WTC11 (cell line): ENCODE data around the gene SNIP1. TPM values are rescaled to one million over a fixed set of nuclear protein-coding genes. Genes with fewer than 3 reads are reported as not detected.

Experiments
- ATAC-seq: fragments of 200-7000 bp; cut with Tn5 transposase; 2 replicates; pipeline ENCODE4 v1.10.0; 2021; ENCODE audit warnings: mild to moderate bottlenecking, moderate library complexity
- CTCF ChIA-PET: fragments of 300-600 bp; sonication (Branson Sonifier 250); formaldehyde crosslinking; loops from one replicate; lab custom pipeline; 2021; ENCODE audit warnings: antibody characterized with exemption; lab: Charles Lee
- POLR2A ChIA-PET: fragments of 350-600 bp; sonication (Branson Sonifier 250); formaldehyde crosslinking; loops from one replicate; lab custom pipeline; 2021; ENCODE audit warnings: antibody characterized with exemption; lab: Charles Lee
- DNase-seq: peaks from one replicate; pipeline ENCODE4 v3.0.0; 2021; ENCODE audit warnings: low spot score
- H3K27ac Mint-ChIP-seq: 2 replicates; pipeline ENCODE4 v1.8.0; 2021; ENCODE audit warnings: mixed read lengths
- H3K27me3 Mint-ChIP-seq: 2 replicates; pipeline ENCODE4 v1.8.0; 2021; ENCODE audit warnings: low read depth, mild to moderate bottlenecking, moderate library complexity, mixed read lengths
- H3K36me3 Mint-ChIP-seq: 2 replicates; pipeline ENCODE4 v1.8.0; 2021; ENCODE audit warnings: mixed read lengths
- H3K4me1 Mint-ChIP-seq: 2 replicates; pipeline ENCODE4 v1.8.0; 2022; ENCODE audit warnings: mixed read lengths
- H3K4me3 Mint-ChIP-seq: 2 replicates; pipeline ENCODE4 v1.8.0; 2021; ENCODE audit warnings: mild to moderate bottlenecking, moderate library complexity, mixed read lengths
- H3K9me3 Mint-ChIP-seq: 2 replicates; pipeline ENCODE4 v1.8.0; 2021; ENCODE audit warnings: mixed read lengths
- EMX1 ChIP-seq: fragments of 250-450 bp; sonication (Bioruptor Pico); IDR thresholded peaks from 2 replicates; pipeline ENCODE4 v1.8.0; 2021; ENCODE audit warnings: mild to moderate bottlenecking
- ESRRA ChIP-seq: sonication (generic); formaldehyde crosslinking; IDR thresholded peaks from 2 replicates; pipeline ENCODE4 v1.8.1; 2022; ENCODE audit warnings: mild to moderate bottlenecking, missing genetic modification reagents, borderline replicate concordance
- FOXP1 ChIP-seq: sonication (generic); formaldehyde crosslinking; IDR thresholded peaks from 2 replicates; pipeline ENCODE4 v1.8.0; 2022; ENCODE audit warnings: missing genetic modification reagents, mild to moderate bottlenecking, moderate library complexity, borderline replicate concordance
- GABPB1 ChIP-seq: sonication (generic); formaldehyde crosslinking; IDR thresholded peaks from 2 replicates; pipeline ENCODE4 v1.8.1; 2023; ENCODE audit warnings: mild to moderate bottlenecking, missing genetic modification reagents
- IRF2 ChIP-seq: sonication (generic); formaldehyde crosslinking; IDR thresholded peaks from 2 replicates; pipeline ENCODE4 v1.8.0; 2022; ENCODE audit warnings: low read depth, missing genetic modification reagents, borderline replicate concordance
- NFATC4 ChIP-seq: fragments of 250-450 bp; sonication (Bioruptor Pico); IDR thresholded peaks from 2 replicates; pipeline ENCODE4 v1.9.0; 2021; ENCODE audit warnings: mild to moderate bottlenecking
- NFYB ChIP-seq: sonication (generic); formaldehyde crosslinking; conservative IDR thresholded peaks from 2 replicates; pipeline ENCODE4 v1.8.0; 2022; ENCODE audit warnings: low read depth, missing genetic modification reagents
- SMAD4 ChIP-seq: sonication (generic); formaldehyde crosslinking; IDR thresholded peaks from 2 replicates; pipeline ENCODE4 v1.8.0; 2022; ENCODE audit warnings: mild to moderate bottlenecking, missing genetic modification reagents
- SP1 ChIP-seq: sonication (generic); formaldehyde crosslinking; conservative IDR thresholded peaks from 2 replicates; pipeline ENCODE4 v1.8.1; 2022; ENCODE audit warnings: missing genetic modification reagents
- TP53 ChIP-seq: sonication (generic); formaldehyde crosslinking; IDR thresholded peaks from 2 replicates; pipeline ENCODE4 v1.8.1; 2023; ENCODE audit warnings: mild to moderate bottlenecking, missing genetic modification reagents
- ZBTB21 ChIP-seq: sonication (generic); formaldehyde crosslinking; IDR thresholded peaks from 2 replicates; pipeline ENCODE4 v1.8.1; 2023; ENCODE audit warnings: mild to moderate bottlenecking, missing genetic modification reagents, borderline replicate concordance
- ZNF138 ChIP-seq: sonication (generic); formaldehyde crosslinking; conservative IDR thresholded peaks from 2 replicates; pipeline ENCODE4 v1.8.1; 2022; ENCODE audit warnings: mild to moderate bottlenecking, moderate library complexity, missing genetic modification reagents
- ZNF263 ChIP-seq: sonication (generic); formaldehyde crosslinking; IDR thresholded peaks from 2 replicates; pipeline ENCODE4 v1.8.1; 2022; ENCODE audit warnings: low read depth, mild to moderate bottlenecking, moderate library complexity, missing genetic modification reagents
- ZNF281 ChIP-seq: sonication (generic); formaldehyde crosslinking; IDR thresholded peaks from 2 replicates; pipeline ENCODE4 v1.8.0; 2023; ENCODE audit warnings: mild to moderate bottlenecking, missing genetic modification reagents
- total RNA-seq: library from RNA; stranded (reverse); gene quantifications from 3 replicates; pipeline ENCODE4 v1.2.3, GENCODE V29; 2021
- TF ChIP-seq, protein P1 (sequence below): sonication (generic); formaldehyde crosslinking; IDR thresholded peaks from 2 replicates; pipeline ENCODE4 v1.8.1; 2023; ENCODE audit warnings: mild to moderate bottlenecking, missing genetic modification reagents, moderate library complexity
- TF ChIP-seq, protein P2 (sequence below): sonication (generic); formaldehyde crosslinking; IDR thresholded peaks from 2 replicates; pipeline ENCODE4 v1.8.1; 2022; ENCODE audit warnings: low read depth, missing genetic modification reagents, borderline replicate concordance
- TF ChIP-seq, protein P3 (sequence below): sonication (generic); formaldehyde crosslinking; IDR thresholded peaks from 2 replicates; pipeline ENCODE4 v1.8.1; 2022; ENCODE audit warnings: mild to moderate bottlenecking, missing genetic modification reagents, moderate library complexity, borderline replicate concordance
- TF ChIP-seq, protein P4 (sequence below): sonication (generic); formaldehyde crosslinking; conservative IDR thresholded peaks from 2 replicates; pipeline ENCODE4 v1.8.1; 2023; ENCODE audit warnings: mild to moderate bottlenecking, low read depth, missing genetic modification reagents, moderate library complexity
- TF ChIP-seq, protein P5 (sequence below): fragments of 250-450 bp; sonication (Bioruptor Pico); IDR thresholded peaks from 2 replicates; pipeline ENCODE4 v1.9.0; 2021; ENCODE audit warnings: moderate library complexity, mild to moderate bottlenecking, inconsistent platforms, borderline replicate concordance

The SNIP1 gene
- total RNA-seq, 1 experiment from 2014 or later = 18.3 TPM

DNA sequence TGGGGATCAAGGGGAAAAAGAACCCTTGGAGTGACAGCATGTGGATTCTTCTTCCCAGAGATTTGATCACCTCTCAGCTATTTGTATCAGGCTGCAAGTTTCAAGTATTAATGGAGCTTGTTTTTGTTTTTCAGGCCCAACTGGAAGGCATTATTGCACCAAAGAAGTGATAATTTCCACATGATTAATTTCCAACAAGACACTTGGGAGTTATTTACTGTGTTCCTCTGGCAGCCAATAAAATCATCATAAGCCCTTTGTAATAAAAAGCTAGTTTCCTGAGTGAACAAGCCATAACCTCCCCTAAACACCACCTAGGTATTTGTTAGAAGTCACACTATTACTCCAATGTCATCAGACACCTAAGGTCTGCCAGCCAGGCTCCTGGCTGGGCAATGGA, 10.8 kb upstream of the SNIP1 start:
- Mint-ChIP-seq H3K4me3 (no peak overlapping the region), H3K27ac (no peak overlapping the region), H3K9me3 (no peaks in the 10 kb centered on the region), H3K27me3 (no peaks in the 10 kb centered on the region), H3K4me1 (no peaks in the 10 kb centered on the region), H3K36me3 (peaks cover 49% of the 10 kb centered on the region)
- ChIA-PET CTCF (interaction anchor here (1.0 kb wide), 1 partner anchor 31 kb away, joined by 3 read pairs; the partner anchor contains the start of gene GNL2), POLR2A (no interaction called here)
- DNase-seq = no peak
- ATAC-seq = no peak
- TF ChIP-seq FOXP1 (no peak), ESRRA (CRISPR knock-in tag) (no peak), SMAD4 (CRISPR knock-in tag) (no peak), SP1 (CRISPR knock-in tag) (no peak), ZBTB21 (no peak)
- TF ChIP-seq, all 79 proteins: peak for 0

GRCh38 chr1:37562984-37563383, 8.9 kb upstream of the SNIP1 start:
- Mint-ChIP-seq H3K9me3 (no peaks in the 10 kb centered on the region), H3K4me1 (peaks cover 3% of the 10 kb centered on the region), H3K27ac (peak overlapping the region; percentile 13; the same call in 1 of the 2 replicates), H3K36me3 (peaks cover 30% of the 10 kb centered on the region), H3K4me3 (no peak overlapping the region), H3K27me3 (no peaks in the 10 kb centered on the region)
- ATAC-seq = no peak
- CTCF ChIA-PET = no interaction called here
- no peak for DNase-seq
- POLR2A ChIA-PET = no interaction called here
- TF ChIP-seq IRF2 (CRISPR knock-in tag) = no peak
- TF ChIP-seq, protein P1, sequence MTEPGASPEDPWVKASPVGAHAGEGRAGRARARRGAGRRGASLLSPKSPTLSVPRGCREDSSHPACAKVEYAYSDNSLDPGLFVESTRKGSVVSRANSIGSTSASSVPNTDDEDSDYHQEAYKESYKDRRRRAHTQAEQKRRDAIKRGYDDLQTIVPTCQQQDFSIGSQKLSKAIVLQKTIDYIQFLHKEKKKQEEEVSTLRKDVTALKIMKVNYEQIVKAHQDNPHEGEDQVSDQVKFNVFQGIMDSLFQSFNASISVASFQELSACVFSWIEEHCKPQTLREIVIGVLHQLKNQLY (CRISPR knock-in tag) = no peak

DNA sequence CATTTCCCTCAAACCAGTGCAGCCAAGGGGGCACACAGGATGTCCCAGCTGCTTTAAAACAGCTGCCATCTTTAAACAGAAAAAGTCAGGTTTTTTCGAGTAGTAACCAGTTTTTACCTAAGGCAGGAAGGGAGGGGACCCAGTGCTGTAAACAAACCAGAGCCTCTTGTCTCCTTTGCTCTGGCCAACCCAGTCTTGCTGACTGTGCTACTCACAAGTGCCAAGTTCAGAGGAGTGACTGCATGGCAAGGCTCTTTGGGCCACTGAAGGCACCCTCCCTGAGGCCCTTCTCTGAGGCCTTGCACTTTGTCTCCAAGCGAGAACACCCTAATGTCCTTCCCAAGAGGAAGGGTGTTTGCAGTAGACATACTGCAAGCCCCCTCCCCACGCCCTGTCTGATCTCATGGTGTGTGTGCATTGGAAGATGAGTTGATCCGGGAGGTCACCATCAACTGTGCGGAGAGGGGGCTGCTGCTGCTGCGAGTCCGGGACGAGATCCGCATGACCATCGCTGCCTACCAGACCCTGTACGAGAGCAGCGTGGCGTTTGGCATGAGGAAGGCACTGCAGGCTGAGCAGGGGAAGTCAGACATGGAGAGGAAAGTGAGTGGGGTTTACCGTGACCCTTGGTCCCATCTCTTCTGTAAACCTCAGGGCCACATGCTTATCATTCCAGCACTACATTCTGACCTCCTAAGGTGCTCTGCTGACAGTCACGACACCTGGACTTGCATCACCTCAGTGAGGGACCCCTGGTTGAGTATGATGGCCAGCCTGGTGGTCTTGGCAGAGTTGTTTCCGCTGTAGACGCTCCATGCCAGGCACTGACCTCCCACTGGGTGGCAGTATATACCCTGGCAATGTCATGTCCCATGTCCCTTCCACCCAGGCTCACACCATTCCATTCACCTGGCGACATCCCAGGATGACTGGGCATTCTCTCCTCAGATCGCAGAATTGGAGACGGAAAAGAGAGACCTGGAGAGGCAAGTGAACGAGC, 7.3 kb upstream of the SNIP1 start:
- no peaks in the 10 kb centered on the region for H3K27me3 Mint-ChIP-seq
- ATAC-seq (peak; percentile 69), DNase-seq (peak; percentile 60)
- peaks cover 13% of the 10 kb centered on the region for H3K4me1 Mint-ChIP-seq
- H3K9me3 Mint-ChIP-seq = no peaks in the 10 kb centered on the region
- peak overlapping the region; percentile 92 for H3K27ac Mint-ChIP-seq
- ChIA-PET POLR2A (no interaction called here), CTCF (interaction anchor here (1.0 kb wide), 1 partner anchor 129 kb away, joined by 3 read pairs; a partner anchor contains a TSS)
- peaks cover 15% of the 10 kb centered on the region for H3K36me3 Mint-ChIP-seq
- no peak overlapping the region for H3K4me3 Mint-ChIP-seq
- TF ChIP-seq, protein P2, sequence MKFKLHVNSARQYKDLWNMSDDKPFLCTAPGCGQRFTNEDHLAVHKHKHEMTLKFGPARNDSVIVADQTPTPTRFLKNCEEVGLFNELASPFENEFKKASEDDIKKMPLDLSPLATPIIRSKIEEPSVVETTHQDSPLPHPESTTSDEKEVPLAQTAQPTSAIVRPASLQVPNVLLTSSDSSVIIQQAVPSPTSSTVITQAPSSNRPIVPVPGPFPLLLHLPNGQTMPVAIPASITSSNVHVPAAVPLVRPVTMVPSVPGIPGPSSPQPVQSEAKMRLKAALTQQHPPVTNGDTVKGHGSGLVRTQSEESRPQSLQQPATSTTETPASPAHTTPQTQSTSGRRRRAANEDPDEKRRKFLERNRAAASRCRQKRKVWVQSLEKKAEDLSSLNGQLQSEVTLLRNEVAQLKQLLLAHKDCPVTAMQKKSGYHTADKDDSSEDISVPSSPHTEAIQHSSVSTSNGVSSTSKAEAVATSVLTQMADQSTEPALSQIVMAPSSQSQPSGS (CRISPR knock-in tag) = no peak
- TF ChIP-seq EMX1 (CRISPR knock-in tag) (no peak), NFYB (CRISPR knock-in tag) (no peak), ZNF281 (CRISPR knock-in tag) (no peak), ZNF263 (CRISPR knock-in tag) (no peak), ZNF138 (CRISPR knock-in tag) (no peak), GABPB1 (CRISPR knock-in tag) (no peak), NFATC4 (CRISPR knock-in tag) (no peak), TP53 (no peak)
- TF ChIP-seq, protein P3, sequence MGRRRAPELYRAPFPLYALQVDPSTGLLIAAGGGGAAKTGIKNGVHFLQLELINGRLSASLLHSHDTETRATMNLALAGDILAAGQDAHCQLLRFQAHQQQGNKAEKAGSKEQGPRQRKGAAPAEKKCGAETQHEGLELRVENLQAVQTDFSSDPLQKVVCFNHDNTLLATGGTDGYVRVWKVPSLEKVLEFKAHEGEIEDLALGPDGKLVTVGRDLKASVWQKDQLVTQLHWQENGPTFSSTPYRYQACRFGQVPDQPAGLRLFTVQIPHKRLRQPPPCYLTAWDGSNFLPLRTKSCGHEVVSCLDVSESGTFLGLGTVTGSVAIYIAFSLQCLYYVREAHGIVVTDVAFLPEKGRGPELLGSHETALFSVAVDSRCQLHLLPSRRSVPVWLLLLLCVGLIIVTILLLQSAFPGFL (CRISPR knock-in tag) = no peak
- TF ChIP-seq, protein P4, sequence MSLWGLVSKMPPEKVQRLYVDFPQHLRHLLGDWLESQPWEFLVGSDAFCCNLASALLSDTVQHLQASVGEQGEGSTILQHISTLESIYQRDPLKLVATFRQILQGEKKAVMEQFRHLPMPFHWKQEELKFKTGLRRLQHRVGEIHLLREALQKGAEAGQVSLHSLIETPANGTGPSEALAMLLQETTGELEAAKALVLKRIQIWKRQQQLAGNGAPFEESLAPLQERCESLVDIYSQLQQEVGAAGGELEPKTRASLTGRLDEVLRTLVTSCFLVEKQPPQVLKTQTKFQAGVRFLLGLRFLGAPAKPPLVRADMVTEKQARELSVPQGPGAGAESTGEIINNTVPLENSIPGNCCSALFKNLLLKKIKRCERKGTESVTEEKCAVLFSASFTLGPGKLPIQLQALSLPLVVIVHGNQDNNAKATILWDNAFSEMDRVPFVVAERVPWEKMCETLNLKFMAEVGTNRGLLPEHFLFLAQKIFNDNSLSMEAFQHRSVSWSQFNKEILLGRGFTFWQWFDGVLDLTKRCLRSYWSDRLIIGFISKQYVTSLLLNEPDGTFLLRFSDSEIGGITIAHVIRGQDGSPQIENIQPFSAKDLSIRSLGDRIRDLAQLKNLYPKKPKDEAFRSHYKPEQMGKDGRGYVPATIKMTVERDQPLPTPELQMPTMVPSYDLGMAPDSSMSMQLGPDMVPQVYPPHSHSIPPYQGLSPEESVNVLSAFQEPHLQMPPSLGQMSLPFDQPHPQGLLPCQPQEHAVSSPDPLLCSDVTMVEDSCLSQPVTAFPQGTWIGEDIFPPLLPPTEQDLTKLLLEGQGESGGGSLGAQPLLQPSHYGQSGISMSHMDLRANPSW (CRISPR knock-in tag) = no peak
- TF ChIP-seq, protein P5, sequence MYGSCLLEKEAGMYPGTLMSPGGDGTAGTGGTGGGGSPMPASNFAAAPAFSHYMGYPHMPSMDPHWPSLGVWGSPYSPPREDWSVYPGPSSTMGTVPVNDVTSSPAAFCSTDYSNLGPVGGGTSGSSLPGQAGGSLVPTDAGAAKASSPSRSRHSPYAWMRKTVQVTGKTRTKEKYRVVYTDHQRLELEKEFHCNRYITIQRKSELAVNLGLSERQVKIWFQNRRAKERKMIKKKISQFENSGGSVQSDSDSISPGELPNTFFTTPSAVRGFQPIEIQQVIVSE (CRISPR knock-in tag) = no peak
